Thyroid gland (tissue), 4 donors: ENCODE data around the gene CLEC4D. TPM values are rescaled to one million over a fixed set of nuclear protein-coding genes. Genes with fewer than 3 reads are reported as not detected.

ENCODE experiments used
- DNase-seq, 2 donors: peaks; one replicate each; pipeline ENCODE4 v3.0.0-alpha.2; 2019
- H3K27ac ChIP-seq, 3 donors: fragments of 200-600 bp; sonication (generic); 1 replicate in 2 of 3; 2 replicates in 1 of 3; pipeline ENCODE4 v1.5.1; 2016 to 2019; ENCODE audit warnings: mild to moderate bottlenecking in 1 of 3, moderate library complexity in 1 of 3
- H3K27me3 ChIP-seq: fragments of 200-600 bp; sonication (generic); one replicate; pipeline ENCODE4 v1.5.1; 2019
- H3K36me3 ChIP-seq, 2 donors: fragments of 200-600 bp; sonication (generic); one replicate each; pipeline ENCODE4 v1.5.1; 2016 to 2019
- H3K4me1 ChIP-seq, 2 donors: fragments of 200-600 bp; sonication (generic); one replicate each; pipeline ENCODE4 v1.5.1; 2017 to 2019
- H3K4me3 ChIP-seq, 3 donors: fragments of 200-600 bp; sonication (generic); replicated peaks in 1 of 3; 1 replicate in 2 of 3; 2 replicates in 1 of 3; pipeline ENCODE4 v1.5.1; 2016; ENCODE audit warnings: mild to moderate bottlenecking in 1 of 3
- H3K9me3 ChIP-seq: fragments of 200-600 bp; sonication (generic); one replicate; pipeline ENCODE4 v1.5.1; 2017
- POLR2A ChIP-seq, 2 donors: fragments of 450-650 bp; IDR thresholded peaks; one replicate each; pipeline ENCODE4 v1.6.1; 2017; ENCODE audit warnings: antibody characterized with exemption in 2 of 2, mild to moderate bottlenecking in 2 of 2, moderate library complexity in 1 of 2
- WGBS, 2 donors: methylation state at CpG; one replicate each; pipeline ENCODE4 v1.1.5; 2017; 5-methylcytosine and 5-hydroxymethylcytosine counted together
- intact Hi-C: fragments of 100-400 bp; cut with DNase I; formaldehyde crosslinking; loops from one replicate; pipeline ENCODE4 v1.15.1; 2023
- total RNA-seq, 4 donors: library from RNA; depleted of rRNA; stranded (reverse); fragments of >200 nt; gene quantifications; one replicate each; pipeline ENCODE4 v1.2.3, GENCODE V29; 2016
- TF ChIP-seq, protein P1 (sequence below), 6 experiments: fragments of 200-600 bp in 3 of 6; fragments of 450-650 bp in 3 of 6; sonication (generic) in 3 of 6; IDR thresholded peaks; one replicate each; pipeline ENCODE4 v1.5.1; 2016 to 2019; ENCODE audit warnings: antibody characterized with exemption in 6 of 6, mild to moderate bottlenecking in 2 of 6, inconsistent platforms in 1 of 6, moderate library complexity in 1 of 6

Gene CLEC4D
- total RNA-seq, 4 donors from 2014 or later = 0.13 to 0.22 TPM; not detected in 2

DNA sequence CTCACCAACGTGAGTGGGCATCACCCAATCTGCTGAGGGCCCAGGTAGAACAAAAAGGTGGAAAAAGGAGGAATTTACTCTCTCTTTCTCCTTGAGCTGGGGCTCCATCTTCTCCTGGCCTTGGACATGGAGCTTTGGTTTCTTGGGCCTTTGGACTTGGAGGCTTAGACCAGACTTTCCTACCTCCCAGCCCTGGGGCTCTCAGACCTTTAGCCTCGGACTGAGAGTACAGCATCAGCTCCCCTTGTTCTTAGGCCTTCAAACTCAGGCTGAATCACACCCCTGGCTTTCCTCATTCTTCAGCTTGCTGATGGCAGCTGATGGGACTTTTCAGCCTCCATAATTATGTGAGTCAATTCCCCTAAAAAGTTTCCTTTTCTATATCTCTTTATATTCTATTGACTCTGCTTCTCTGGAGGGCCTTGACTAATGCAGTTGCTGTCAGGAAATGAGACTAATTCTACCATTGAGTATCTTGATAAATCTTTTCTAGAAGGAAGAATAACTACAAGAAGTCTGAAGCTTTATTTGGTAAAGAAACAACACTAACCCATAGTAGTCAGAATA, 43.3 kb downstream of the CLEC4D start:
- no peak overlapping the region for H3K4me3 ChIP-seq
- no peak overlapping the region for H3K27ac ChIP-seq
- no peak for DNase-seq
- H3K27me3 ChIP-seq = no peaks in the 10 kb centered on the region
- no peaks in the 10 kb centered on the region for H3K9me3 ChIP-seq
- 74 to 84% methylated on average over 2 of the region's 2 CpGs for WGBS, 2 donors
- no peaks in the 10 kb centered on the region for H3K36me3 ChIP-seq
- TF ChIP-seq POLR2A (IDR thresholded peaks at IDR 0.05) = no peak
- TF ChIP-seq, protein P1, sequence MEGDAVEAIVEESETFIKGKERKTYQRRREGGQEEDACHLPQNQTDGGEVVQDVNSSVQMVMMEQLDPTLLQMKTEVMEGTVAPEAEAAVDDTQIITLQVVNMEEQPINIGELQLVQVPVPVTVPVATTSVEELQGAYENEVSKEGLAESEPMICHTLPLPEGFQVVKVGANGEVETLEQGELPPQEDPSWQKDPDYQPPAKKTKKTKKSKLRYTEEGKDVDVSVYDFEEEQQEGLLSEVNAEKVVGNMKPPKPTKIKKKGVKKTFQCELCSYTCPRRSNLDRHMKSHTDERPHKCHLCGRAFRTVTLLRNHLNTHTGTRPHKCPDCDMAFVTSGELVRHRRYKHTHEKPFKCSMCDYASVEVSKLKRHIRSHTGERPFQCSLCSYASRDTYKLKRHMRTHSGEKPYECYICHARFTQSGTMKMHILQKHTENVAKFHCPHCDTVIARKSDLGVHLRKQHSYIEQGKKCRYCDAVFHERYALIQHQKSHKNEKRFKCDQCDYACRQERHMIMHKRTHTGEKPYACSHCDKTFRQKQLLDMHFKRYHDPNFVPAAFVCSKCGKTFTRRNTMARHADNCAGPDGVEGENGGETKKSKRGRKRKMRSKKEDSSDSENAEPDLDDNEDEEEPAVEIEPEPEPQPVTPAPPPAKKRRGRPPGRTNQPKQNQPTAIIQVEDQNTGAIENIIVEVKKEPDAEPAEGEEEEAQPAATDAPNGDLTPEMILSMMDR (IDR thresholded peaks at IDR 0.05) = no peak
- no peaks in the 10 kb centered on the region for H3K4me1 ChIP-seq
- intact Hi-C loops = no loop called here

GRCh38 chr12:8559676-8560075, 46.4 kb downstream of the CLEC4D start:
- WGBS, 2 donors = 81 to 84% methylated on average over 11 of the region's 11 CpGs
- intact Hi-C loops = no loop called here
- no peak overlapping the region for H3K27ac ChIP-seq
- H3K4me3 ChIP-seq = no peak overlapping the region
- DNase-seq = no peak
- H3K27me3 ChIP-seq = no peaks in the 10 kb centered on the region
- no peaks in the 10 kb centered on the region for H3K9me3 ChIP-seq
- no peaks in the 10 kb centered on the region for H3K4me1 ChIP-seq
- TF ChIP-seq, protein P1 (IDR thresholded peaks at IDR 0.05) = no peak
- no peak for TF ChIP-seq POLR2A (IDR thresholded peaks at IDR 0.05)
- no peaks in the 10 kb centered on the region for H3K36me3 ChIP-seq

- Histone ChIP-seq H3K4me3 (no peak overlapping the region), H3K4me1 (no peaks in the 10 kb centered on the region), H3K9me3 (no peaks in the 10 kb centered on the region), H3K27ac (no peak overlapping the region), H3K27me3 (no peaks in the 10 kb centered on the region), H3K36me3 (no peaks in the 10 kb centered on the region)
- intact Hi-C loops = no loop called here
- DNase-seq = no peak
- 87 to 92% methylated on average over 4 of the region's 4 CpGs for WGBS, 2 donors
- no peak for TF ChIP-seq POLR2A (IDR thresholded peaks at IDR 0.05)
- TF ChIP-seq, protein P1 (IDR thresholded peaks at IDR 0.05) = no peak
These were observed 47.7 kb downstream of the CLEC4D start for GRCh38 chr12:8561011-8561410.

- Histone ChIP-seq H3K27ac (no peak overlapping the region), H3K4me1 (no peaks in the 10 kb centered on the region), H3K9me3 (no peaks in the 10 kb centered on the region), H3K4me3 (no peak overlapping the region), H3K27me3 (no peaks in the 10 kb centered on the region), H3K36me3 (no peaks in the 10 kb centered on the region)
- TF ChIP-seq, protein P1 (IDR thresholded peaks at IDR 0.05) = no peak
- no peak for TF ChIP-seq POLR2A (IDR thresholded peaks at IDR 0.05)
- intact Hi-C loops = no loop called here
- no peak for DNase-seq
- 93 to 95% methylated on average over 6 of the region's 6 CpGs for WGBS, 2 donors
These were observed 49.0 kb downstream of the CLEC4D start for GRCh38 chr12:8562310-8562709.

GRCh38 chr12:8563356-8563755, 50.1 kb downstream of the CLEC4D start:
- intact Hi-C loops = no loop called here
- Histone ChIP-seq H3K27me3 (no peaks in the 10 kb centered on the region), H3K9me3 (no peaks in the 10 kb centered on the region), H3K4me1 (no peaks in the 10 kb centered on the region), H3K36me3 (no peaks in the 10 kb centered on the region), H3K27ac (no peak overlapping the region), H3K4me3 (no peak overlapping the region)
- TF ChIP-seq POLR2A (IDR thresholded peaks at IDR 0.05) = no peak
- TF ChIP-seq, protein P1 (IDR thresholded peaks at IDR 0.05) = no peak
- WGBS, 2 donors = 66 to 70% methylated on average over 3 of the region's 3 CpGs
- no peak for DNase-seq
